IMR-90 (cell line): Measurements from ENCODE around the gene SLC2A8. TPM values are rescaled to one million over a fixed set of nuclear protein-coding genes. Genes with fewer than 3 reads are reported as not detected.

Experiments
- ATAC-seq: fragments of 200-7000 bp; cut with Tn5 transposase; 2 replicates; pipeline ENCODE4 v1.9.1; 2020; ENCODE audit warnings: low read depth, mild to moderate bottlenecking, moderate library complexity
- BruUV-seq: library from RNA; stranded (reverse); fragments of 400-500 nt; replicated peaks from 2 replicates; lab custom pipeline; 2021; lab: Mats Ljungman, UMichigan
- CTCF ChIA-PET: fragments of 300-600 bp; formaldehyde crosslinking; extraction: SDS; loops from one replicate; lab custom pipeline; 2021; ENCODE audit warnings: antibody characterized with exemption; lab: Yijun Ruan, JAX
- POLR2A ChIA-PET: fragments of 300-600 bp; sonication (Branson Sonifier 250); formaldehyde crosslinking; loops from one replicate; lab custom pipeline; 2022; ENCODE audit warnings: antibody characterized with exemption; ENCODE audit not compliant: unreplicated experiment; lab: Charles Lee
- DNase-seq: peaks from one replicate; pipeline ENCODE4 v3.0.0; 2013
- H2AFZ ChIP-seq: replicated peaks from 2 replicates; pipeline ENCODE3; 2013; ENCODE audit warnings: low read length, mild to moderate bottlenecking; ENCODE audit not compliant: poor library complexity
- H2AK5ac ChIP-seq: 2 replicates; pipeline ENCODE4 v1.6.1; 2013; ENCODE audit warnings: low read depth, low read length, inconsistent platforms
- H2AK9ac ChIP-seq: replicated peaks from 2 replicates; pipeline ENCODE3; 2013; ENCODE audit warnings: mild to moderate bottlenecking, low read depth, low read length, moderate library complexity; ENCODE audit not compliant: poor library complexity
- H2BK120ac ChIP-seq: 2 replicates; pipeline ENCODE4 v1.6.1; 2013; ENCODE audit warnings: low read depth, low read length, inconsistent platforms
- H2BK15ac ChIP-seq: 3 replicates; pipeline ENCODE4 v1.6.1; 2013; ENCODE audit warnings: low read depth, low read length, inconsistent platforms
- H2BK20ac ChIP-seq: 2 replicates; pipeline ENCODE4 v1.6.1; 2013; ENCODE audit warnings: low read depth, mild to moderate bottlenecking, inconsistent platforms, low read length, moderate library complexity
- H2BK5ac ChIP-seq: 2 replicates; pipeline ENCODE4 v1.6.1; 2013; ENCODE audit warnings: mild to moderate bottlenecking, low read depth, low read length, inconsistent platforms; ENCODE audit not compliant: poor library complexity, severe bottlenecking
- H3K14ac ChIP-seq: replicated peaks from 2 replicates; pipeline ENCODE4 v1.6.1; 2013; ENCODE audit warnings: low read depth, low read length, inconsistent platforms
- H3K18ac ChIP-seq: 2 replicates; pipeline ENCODE4 v1.6.1; 2013; ENCODE audit warnings: low read depth, low read length, control low read depth
- H3K23ac ChIP-seq: 2 replicates; pipeline ENCODE4 v1.6.1; 2013; ENCODE audit warnings: low read depth, low read length, inconsistent platforms
- H3K27ac ChIP-seq: 2 replicates; pipeline ENCODE4 v1.5.1; 2013; ENCODE audit warnings: mild to moderate bottlenecking, control low read depth, low read length; ENCODE audit not compliant: insufficient read depth
- H3K27me3 ChIP-seq: 2 replicates; pipeline ENCODE4 v1.6.1; 2013; ENCODE audit warnings: low read length; ENCODE audit not compliant: control insufficient read depth, insufficient read depth
- H3K36me3 ChIP-seq: 2 replicates; pipeline ENCODE4 v1.6.1; 2013; ENCODE audit warnings: low read length, mixed read lengths; ENCODE audit not compliant: control insufficient read depth, insufficient read depth
- H3K4ac ChIP-seq: 2 replicates; pipeline ENCODE4 v1.6.1; 2013; ENCODE audit warnings: low read depth, low read length, inconsistent platforms
- H3K4me1 ChIP-seq: 2 replicates; pipeline ENCODE4 v1.6.1; 2013; ENCODE audit warnings: low read length, mixed read lengths; ENCODE audit not compliant: control insufficient read depth, insufficient read depth
- H3K4me2 ChIP-seq: 2 replicates; pipeline ENCODE4 v1.6.1; 2013; ENCODE audit warnings: low read depth, mild to moderate bottlenecking, control low read depth, low read length, moderate library complexity
- H3K4me3 ChIP-seq: 2 replicates; pipeline ENCODE4 v1.5.1; 2013; ENCODE audit warnings: low read depth, mild to moderate bottlenecking, control low read depth, low read length, moderate library complexity; ENCODE audit not compliant: insufficient read depth
- H3K56ac ChIP-seq: 2 replicates; pipeline ENCODE4 v1.6.1; 2013; ENCODE audit warnings: low read length, inconsistent platforms; ENCODE audit not compliant: insufficient read depth; ENCODE audit errors: extremely low read depth
- H3K79me1 ChIP-seq, 2 experiments: 2 replicates each; pipeline ENCODE4 v1.6.1; 2013; ENCODE audit warnings: low read length in 2 of 2, inconsistent platforms in 1 of 2, low read depth in 1 of 2
- H3K9ac ChIP-seq: 2 replicates; pipeline ENCODE4 v1.6.1; 2013; ENCODE audit warnings: low read depth, low read length, control low read depth
- H3K9me1 ChIP-seq: 2 replicates; pipeline ENCODE4 v1.6.1; 2013; ENCODE audit warnings: low read length, inconsistent platforms; ENCODE audit not compliant: insufficient read depth
- H3K9me3 ChIP-seq: 2 replicates; pipeline ENCODE4 v1.6.1; 2013; ENCODE audit warnings: low read length; ENCODE audit not compliant: control insufficient read depth, insufficient read depth
- H4K20me1 ChIP-seq: 2 replicates; pipeline ENCODE4 v1.6.1; 2013; ENCODE audit warnings: low read length, inconsistent platforms; ENCODE audit not compliant: insufficient read depth
- H4K5ac ChIP-seq: 2 replicates; pipeline ENCODE4 v1.6.1; 2013; ENCODE audit warnings: mild to moderate bottlenecking, low read depth, low read length, control low read depth
- H4K8ac ChIP-seq, 2 experiments: 2 replicates each; pipeline ENCODE4 v1.6.1; 2013; ENCODE audit warnings: low read depth in 2 of 2, low read length in 2 of 2, control low read depth in 1 of 2, inconsistent platforms in 1 of 2
- H4K91ac ChIP-seq: 2 replicates; pipeline ENCODE4 v1.6.1; 2013; ENCODE audit warnings: low read depth, low read length, inconsistent platforms; ENCODE audit not compliant: insufficient read depth
- BHLHE40 ChIP-seq: fragments of 150-350 bp; IDR thresholded peaks from 2 replicates; pipeline ENCODE4 v1.6.1; 2016; ENCODE audit warnings: mild to moderate bottlenecking, low read depth, low read length
- CEBPB ChIP-seq: IDR thresholded peaks from 2 replicates; pipeline ENCODE4 v1.6.1; 2012; ENCODE audit warnings: low read depth, low read length, improper control_type of control experiment
- MAFK ChIP-seq: IDR thresholded peaks from 2 replicates; pipeline ENCODE4 v1.6.1; 2012; ENCODE audit warnings: low read depth, low read length, improper control_type of control experiment
- MAZ ChIP-seq: IDR thresholded peaks from 2 replicates; pipeline ENCODE4 v1.6.1; 2012; ENCODE audit warnings: low read depth, mild to moderate bottlenecking, low read length, improper control_type of control experiment, moderate library complexity, borderline replicate concordance
- NFE2L2 ChIP-seq: fragments of 150-350 bp; IDR thresholded peaks from 2 replicates; pipeline ENCODE4 v1.6.1; 2016; ENCODE audit warnings: low read depth, mild to moderate bottlenecking, low read length
- POLR2A ChIP-seq: IDR thresholded peaks from 2 replicates; pipeline ENCODE4 v1.6.1; 2012; ENCODE audit warnings: mild to moderate bottlenecking, low read depth, low read length
- RAD21 ChIP-seq: IDR thresholded peaks from 2 replicates; pipeline ENCODE4 v1.6.1; 2012; ENCODE audit warnings: low read length, improper control_type of control experiment
- RCOR1 ChIP-seq: IDR thresholded peaks from 2 replicates; pipeline ENCODE4 v1.6.1; 2012; ENCODE audit warnings: mild to moderate bottlenecking, low read length, improper control_type of control experiment; ENCODE audit not compliant: insufficient replicate concordance
- SMC3 ChIP-seq: fragments of 150-350 bp; IDR thresholded peaks from 2 replicates; pipeline ENCODE4 v1.6.1; 2016; ENCODE audit warnings: low read depth, mild to moderate bottlenecking, antibody characterized with exemption, low read length, moderate library complexity
- WGBS, 2 experiments: methylation state at CpG; one replicate each; pipeline versions ENCODE4 v1.1.5 to v1.1.7; 2013; ENCODE audit warnings: missing lambda C conversion rate in 2 of 2; ENCODE audit not compliant: insufficient read length in 1 of 2; ENCODE audit errors: extremely low coverage in 2 of 2; 5-methylcytosine and 5-hydroxymethylcytosine counted together
- dilution Hi-C: fragments of 300-500 bp; cut with HindIII; formaldehyde crosslinking; loops from one replicate; pipeline ENCODE4 v1.14.3; 2018; ENCODE audit warnings: low sequenced_read_pairs; ENCODE audit not compliant: unreplicated experiment
- in situ Hi-C: fragments of 300-500 bp; cut with MboI; formaldehyde crosslinking; loops from 3 replicates; pipeline ENCODE4 v1.14.3; 2019; ENCODE audit warnings: low sequenced_read_pairs, inconsistent platforms, mixed read lengths
- intact Hi-C: fragments of 100-400 bp; cut with micrococcal nuclease; formaldehyde crosslinking; loops from 2 replicates; pipeline ENCODE4 v1.10.0; 2022
- polyA plus RNA-seq, 3 experiments: library from polyadenylated mRNA; depleted of rRNA; stranded (reverse); fragments of >200 nt; gene quantifications; 2 replicates each; pipeline ENCODE4 v1.2.3, GENCODE V29; 2012; ENCODE audit warnings: low replicate concordance in 1 of 3
- total RNA-seq: library from RNA; depleted of rRNA; stranded (reverse); fragments of >200 nt; gene quantifications from 2 replicates; pipeline ENCODE4 v1.2.3, GENCODE V29; 2012
- TF ChIP-seq, protein P1 (sequence below): fragments of 150-350 bp; IDR thresholded peaks from 2 replicates; pipeline ENCODE4 v1.6.1; 2016; ENCODE audit warnings: low read depth, mild to moderate bottlenecking, low read length, moderate library complexity, borderline replicate concordance
- TF ChIP-seq, protein P2 (sequence below): conservative IDR thresholded peaks from 2 replicates; pipeline ENCODE4 v1.5.1; 2012; ENCODE audit warnings: mild to moderate bottlenecking, low read depth, low read length, improper control_type of control experiment
- TF ChIP-seq, protein P3 (sequence below): fragments of 150-350 bp; IDR thresholded peaks from 2 replicates; pipeline ENCODE4 v1.6.1; 2017; ENCODE audit warnings: mild to moderate bottlenecking, antibody characterized with exemption, low read length, low read depth

SLC2A8 gene
- total and polyA plus RNA-seq, 2 of the 4 experiments (the other 2 are of a cell fraction) = 9.0 to 12.0 TPM

DNA sequence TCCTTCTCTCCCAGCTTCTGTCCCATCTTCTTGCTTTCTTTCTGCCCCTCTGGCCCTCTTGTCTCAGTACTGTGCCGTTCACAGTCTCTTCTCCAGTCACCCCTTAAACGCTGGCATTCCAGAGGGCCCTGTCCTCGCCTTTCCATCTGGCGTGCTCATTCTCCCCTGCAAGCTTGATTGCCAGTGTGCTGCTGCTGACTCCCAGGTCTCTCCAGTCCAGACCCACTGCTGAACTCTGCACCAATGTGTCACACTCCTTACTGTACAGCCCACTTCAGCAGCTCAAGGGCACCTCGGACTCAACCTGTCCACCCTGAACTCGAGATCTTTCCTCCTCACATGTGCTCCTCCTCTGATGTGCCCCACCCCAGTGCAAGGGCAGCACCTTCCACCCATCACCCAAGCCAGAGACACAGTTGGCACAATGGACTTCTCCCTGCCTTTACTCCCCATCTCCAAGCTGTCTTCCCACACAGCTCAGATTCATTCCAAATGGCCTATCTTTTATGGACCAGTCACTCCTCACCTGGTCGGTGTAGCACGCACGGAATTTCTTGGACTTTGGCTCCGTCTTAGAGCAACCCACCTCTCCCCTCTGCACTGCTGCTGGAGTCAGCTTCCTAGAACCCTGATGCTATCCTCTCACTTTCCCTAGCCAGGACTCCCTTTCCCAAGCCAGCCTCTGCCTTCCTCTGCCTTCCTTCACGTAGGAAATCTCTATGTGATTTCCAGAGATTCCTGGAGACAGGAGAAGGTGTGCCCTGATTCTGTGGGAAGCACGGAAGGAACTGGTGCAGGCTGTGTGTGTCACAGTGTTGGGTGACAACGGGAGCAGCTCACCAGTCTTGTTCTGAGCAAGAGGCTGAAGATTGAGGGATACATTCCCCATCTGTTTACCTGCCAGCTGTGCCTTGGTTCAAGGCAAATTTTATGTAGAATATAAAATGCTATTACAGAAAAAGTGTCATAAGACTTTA lies 26.0 kb upstream of the SLC2A8 start:
- no TSS peak for BruUV-seq

More for the DNA sequence above, 26.0 kb upstream of the SLC2A8 start:
- Histone ChIP-seq H3K4me1 (no peaks in the 10 kb centered on the region), H3K27me3 (peaks cover 23% of the 10 kb centered on the region), H3K18ac (no peak overlapping the region), H2BK120ac (no peak overlapping the region), H2AK5ac (no peak overlapping the region), H2AK9ac (no peak overlapping the region), H3K23ac (no peak overlapping the region), H2BK15ac (no peak overlapping the region), H4K91ac (no peak overlapping the region), H4K5ac (no peak overlapping the region), H3K79me1 (no peaks in the 10 kb centered on the region), H3K27ac (no peak overlapping the region), H3K4me2 (no peak overlapping the region), H3K56ac (no peak overlapping the region), H3K14ac (no peak overlapping the region), H4K20me1 (no peaks in the 10 kb centered on the region), H3K9me1 (no peaks in the 10 kb centered on the region; the same call in 1 of the 2 replicates), H3K4me3 (no peak overlapping the region), H3K36me3 (no peaks in the 10 kb centered on the region), H4K8ac (no peak overlapping the region), H3K4ac (no peak overlapping the region), H2BK20ac (no peak overlapping the region), H2BK5ac (no peak overlapping the region), H3K9me3 (no peaks in the 10 kb centered on the region), H2AFZ (no peak overlapping the region), H3K9ac (no peak overlapping the region)
- DNase-seq (no peak), ATAC-seq (no peak)
- no peak for TF ChIP-seq RCOR1
- TF ChIP-seq NFE2L2 = no peak
- TF ChIP-seq, protein P1, sequence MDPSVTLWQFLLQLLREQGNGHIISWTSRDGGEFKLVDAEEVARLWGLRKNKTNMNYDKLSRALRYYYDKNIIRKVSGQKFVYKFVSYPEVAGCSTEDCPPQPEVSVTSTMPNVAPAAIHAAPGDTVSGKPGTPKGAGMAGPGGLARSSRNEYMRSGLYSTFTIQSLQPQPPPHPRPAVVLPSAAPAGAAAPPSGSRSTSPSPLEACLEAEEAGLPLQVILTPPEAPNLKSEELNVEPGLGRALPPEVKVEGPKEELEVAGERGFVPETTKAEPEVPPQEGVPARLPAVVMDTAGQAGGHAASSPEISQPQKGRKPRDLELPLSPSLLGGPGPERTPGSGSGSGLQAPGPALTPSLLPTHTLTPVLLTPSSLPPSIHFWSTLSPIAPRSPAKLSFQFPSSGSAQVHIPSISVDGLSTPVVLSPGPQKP = no peak
- TF ChIP-seq MAFK = no peak
- TF ChIP-seq MAZ = no peak
- TF ChIP-seq POLR2A = no peak
- no peak for TF ChIP-seq BHLHE40
- no peak for TF ChIP-seq SMC3
- no peak for TF ChIP-seq CEBPB
- TF ChIP-seq RAD21 = no peak
- TF ChIP-seq, protein P2, sequence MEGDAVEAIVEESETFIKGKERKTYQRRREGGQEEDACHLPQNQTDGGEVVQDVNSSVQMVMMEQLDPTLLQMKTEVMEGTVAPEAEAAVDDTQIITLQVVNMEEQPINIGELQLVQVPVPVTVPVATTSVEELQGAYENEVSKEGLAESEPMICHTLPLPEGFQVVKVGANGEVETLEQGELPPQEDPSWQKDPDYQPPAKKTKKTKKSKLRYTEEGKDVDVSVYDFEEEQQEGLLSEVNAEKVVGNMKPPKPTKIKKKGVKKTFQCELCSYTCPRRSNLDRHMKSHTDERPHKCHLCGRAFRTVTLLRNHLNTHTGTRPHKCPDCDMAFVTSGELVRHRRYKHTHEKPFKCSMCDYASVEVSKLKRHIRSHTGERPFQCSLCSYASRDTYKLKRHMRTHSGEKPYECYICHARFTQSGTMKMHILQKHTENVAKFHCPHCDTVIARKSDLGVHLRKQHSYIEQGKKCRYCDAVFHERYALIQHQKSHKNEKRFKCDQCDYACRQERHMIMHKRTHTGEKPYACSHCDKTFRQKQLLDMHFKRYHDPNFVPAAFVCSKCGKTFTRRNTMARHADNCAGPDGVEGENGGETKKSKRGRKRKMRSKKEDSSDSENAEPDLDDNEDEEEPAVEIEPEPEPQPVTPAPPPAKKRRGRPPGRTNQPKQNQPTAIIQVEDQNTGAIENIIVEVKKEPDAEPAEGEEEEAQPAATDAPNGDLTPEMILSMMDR = no peak
- TF ChIP-seq, protein P3, sequence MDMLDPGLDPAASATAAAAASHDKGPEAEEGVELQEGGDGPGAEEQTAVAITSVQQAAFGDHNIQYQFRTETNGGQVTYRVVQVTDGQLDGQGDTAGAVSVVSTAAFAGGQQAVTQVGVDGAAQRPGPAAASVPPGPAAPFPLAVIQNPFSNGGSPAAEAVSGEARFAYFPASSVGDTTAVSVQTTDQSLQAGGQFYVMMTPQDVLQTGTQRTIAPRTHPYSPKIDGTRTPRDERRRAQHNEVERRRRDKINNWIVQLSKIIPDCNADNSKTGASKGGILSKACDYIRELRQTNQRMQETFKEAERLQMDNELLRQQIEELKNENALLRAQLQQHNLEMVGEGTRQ = no peak
- POLR2A ChIA-PET = no interaction called here
- in situ Hi-C loops (no loop called here), dilution Hi-C loops (no loop called here), intact Hi-C loops (no loop called here)
- 82% methylated on average over 4 of the region's 13 CpGs; no CpG with 5 or more reads in 1 of the 2 experiments for WGBS, 2 experiments
- CTCF ChIA-PET = interaction anchor here (0.6 kb wide), 1 partner anchor 74 kb away, joined by 3 read pairs; no protein-coding TSS in a partner anchor
